HG03103 (cell line): ENCODE results near the gene SIKE1.
"Not testable (repeated sequence)": the region's sequence is repeated elsewhere in the genome, so short reads cannot be mapped to it uniquely, and the experiment has no call there.

ENCODE experiments used
- ATAC-seq: cut with Tn5 transposase; IDR thresholded peaks from one replicate; pipeline ENCODE4 v1.9.1; 2021; ENCODE audit warnings: low read depth; ENCODE audit not compliant: unreplicated experiment

Gene SIKE1

GRCh38 chr1:114756009-114756892 lies 24.2 kb downstream of the SIKE1 start:
- ATAC-seq, result no peak

DNA sequence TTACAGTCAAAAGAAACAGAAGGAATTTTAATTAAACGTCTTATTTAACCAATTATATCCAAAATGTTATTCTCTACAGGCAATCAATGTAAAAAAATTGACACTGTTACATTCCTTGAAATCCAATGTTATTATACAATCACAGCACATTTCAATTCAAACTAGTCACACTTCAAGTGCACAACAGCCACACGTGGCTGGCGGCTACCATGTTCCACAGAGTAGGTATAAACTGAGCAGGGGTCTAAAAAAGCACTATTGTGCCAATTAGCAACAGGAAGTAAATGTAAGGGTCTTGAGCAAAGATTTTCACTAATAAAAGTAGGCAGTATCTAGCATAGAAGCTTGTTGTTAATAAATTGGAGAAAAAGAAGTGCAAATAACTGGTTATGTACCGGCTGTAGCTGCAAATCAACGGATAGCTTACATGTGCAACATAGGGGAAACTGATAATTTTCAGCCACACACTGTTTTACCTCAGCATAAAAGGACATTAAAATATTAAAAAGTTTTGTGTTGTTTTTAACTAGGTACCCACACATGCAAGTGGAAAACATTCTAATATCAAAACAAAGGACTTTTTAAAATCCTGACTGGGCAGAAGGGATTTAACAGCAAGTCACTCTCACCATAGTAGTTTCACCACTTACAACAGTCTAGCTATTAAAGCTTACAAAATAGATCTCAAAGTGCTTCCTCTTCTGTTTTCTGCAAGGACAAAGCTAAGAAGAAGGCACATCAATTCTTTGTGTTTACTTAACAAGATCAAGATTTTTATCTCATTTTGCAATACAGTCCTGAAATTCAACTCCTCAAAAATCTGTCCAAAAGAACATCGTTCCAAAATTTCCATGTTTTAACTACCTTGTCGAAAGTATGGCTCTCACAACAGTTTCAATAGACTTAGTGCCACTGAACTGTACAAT lies 25.2 kb downstream of the SIKE1 start:
- no peak for ATAC-seq

DNA sequence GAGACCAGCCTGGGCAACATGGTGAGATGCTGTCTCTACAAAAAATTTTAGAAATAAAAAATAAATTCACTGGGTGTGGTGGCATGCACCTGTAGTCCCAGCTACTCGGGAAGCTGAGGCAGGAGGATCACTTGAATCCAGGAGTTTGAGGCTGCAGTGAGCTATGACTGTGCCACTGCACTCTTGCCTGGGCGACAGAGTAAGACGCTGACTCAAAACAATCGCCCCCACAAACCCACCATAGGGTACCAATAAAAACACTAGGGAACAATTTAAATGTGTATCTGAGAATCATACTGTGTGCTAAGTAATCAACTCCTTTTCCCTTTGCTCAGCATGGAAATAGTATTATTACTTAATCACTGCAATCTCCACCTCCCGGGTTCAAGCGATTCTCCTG lies 26.8 kb downstream of the SIKE1 start:
- ATAC-seq, result not testable (repeated sequence)

GRCh38 chr1:114753143-114753542 lies 27.3 kb downstream of the SIKE1 start:
- ATAC-seq, result no peak

DNA sequence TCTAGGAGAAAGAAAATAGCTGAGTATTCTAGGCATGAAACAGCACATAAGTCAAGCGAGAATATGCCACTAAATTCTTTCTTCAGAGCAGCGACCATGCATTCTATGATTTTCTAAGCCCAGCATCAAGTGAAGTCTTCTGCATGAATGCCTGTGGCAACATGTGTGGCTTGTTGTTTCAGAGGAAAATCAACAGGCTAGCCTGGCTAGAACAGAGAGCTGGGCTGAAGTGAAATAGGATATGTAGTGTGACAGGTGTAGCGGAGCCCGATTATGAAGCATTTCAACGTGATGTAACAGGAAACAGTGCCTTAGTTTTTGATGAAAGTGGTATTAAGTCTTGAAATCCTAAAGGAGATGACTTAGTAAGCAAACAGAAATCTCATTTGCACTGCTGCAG lies 29.7 kb downstream of the SIKE1 start:
- no peak for ATAC-seq

DNA sequence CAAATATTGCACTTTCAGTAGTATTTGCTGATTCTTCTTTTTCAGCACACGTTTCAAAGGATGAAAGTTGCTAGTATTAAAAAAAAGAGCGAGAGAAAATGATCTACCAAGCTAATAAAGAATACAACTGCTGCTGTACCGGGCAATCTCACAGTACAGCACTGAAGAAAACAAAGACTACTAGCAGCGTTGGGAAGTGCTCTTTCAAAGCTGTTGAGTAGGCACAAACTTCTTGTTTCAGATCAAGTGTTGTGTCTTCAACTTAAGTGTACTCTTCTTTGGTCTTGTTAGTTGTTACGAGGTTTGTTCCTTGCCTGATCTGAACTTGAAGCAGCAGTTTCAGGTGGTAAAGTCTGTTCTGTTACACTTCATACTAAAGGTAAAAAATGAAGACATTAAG lies 30.6 kb downstream of the SIKE1 start:
- ATAC-seq, result no peak

DNA sequence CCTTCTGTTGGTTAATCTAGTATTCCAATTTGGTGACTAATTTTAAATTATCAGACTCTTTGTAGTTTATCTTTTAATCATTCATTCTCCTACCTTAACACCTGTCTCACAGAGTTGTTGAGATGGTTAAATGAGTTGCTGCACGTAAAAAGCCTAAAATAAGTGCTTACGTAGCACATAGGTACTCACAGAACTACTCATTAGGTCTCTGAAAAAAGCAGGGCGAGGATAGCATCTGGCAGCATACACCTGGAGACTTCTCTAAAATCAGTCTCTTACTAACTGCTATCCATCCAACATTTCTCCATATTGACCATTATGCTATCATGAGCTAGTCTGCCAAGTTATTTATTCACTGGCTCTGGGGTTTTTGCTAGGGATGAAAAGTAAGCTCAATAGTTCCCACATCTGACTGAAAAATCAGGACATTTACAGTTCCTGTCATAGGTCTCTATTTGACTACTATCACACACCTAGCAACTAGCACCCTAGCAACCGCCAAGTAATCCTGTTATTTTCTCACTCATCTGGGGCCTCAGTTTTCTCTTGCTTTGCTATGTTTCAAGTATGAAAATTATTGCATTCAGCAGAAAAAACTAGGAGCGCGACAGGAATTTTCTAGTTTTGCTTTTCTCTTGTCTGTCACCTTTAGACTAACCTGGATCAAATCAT lies 33.9 kb downstream of the SIKE1 start:
- no peak for ATAC-seq

DNA sequence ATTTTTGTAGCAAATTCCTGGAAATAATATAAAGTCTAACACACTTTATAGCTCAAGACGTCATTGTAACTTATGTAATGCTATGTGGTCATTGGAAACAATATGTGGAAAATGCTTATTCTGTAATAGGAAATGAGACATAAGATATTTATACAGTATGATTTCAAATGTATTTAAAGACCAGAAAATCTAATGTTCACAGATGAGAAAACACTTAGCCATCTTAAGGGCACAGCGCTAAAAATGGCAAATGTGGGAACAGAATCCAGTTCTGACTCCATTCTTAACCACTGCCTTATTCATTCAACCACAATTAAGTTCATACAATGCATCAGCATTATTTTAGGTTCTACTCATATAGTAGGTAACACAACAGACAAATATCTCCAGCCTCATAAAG lies 35.2 kb downstream of the SIKE1 start:
- ATAC-seq, result no peak

DNA sequence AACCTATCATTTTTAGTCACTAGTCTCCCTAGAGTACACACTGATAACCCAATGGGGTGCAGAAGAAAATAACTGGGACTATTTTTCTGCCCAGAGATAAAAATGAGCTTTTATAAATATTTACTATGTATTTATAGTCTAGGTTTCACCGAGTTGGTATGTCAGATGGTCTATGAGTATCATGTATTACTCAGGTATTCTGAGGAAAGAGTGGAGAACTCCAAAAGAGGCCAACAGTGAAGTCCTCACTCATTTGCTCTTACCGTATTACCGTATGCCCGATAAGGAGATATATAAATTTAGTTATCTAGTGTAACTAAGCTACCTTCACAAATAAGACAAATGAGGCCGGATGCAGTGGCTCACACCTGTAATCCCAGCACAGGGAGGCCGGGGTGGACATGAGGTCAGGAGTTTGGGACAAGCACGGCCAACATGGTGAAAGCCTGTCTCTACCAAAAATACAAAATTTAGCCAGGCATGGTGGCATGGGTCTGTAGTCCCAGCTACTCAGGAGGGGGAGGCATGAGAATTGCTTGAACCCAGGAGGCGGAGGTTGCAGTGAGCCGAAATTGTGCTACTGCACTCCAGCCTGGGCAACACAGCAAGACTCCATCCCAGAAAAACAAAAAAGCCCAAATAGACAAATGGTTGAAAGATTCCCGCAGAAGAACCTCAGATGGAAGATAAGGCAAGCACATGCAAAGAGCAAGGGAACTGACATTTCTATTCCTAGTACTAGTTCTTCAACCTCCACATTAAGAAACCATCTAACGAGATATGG lies 38.3 kb downstream of the SIKE1 start:
- no peak for ATAC-seq

DNA sequence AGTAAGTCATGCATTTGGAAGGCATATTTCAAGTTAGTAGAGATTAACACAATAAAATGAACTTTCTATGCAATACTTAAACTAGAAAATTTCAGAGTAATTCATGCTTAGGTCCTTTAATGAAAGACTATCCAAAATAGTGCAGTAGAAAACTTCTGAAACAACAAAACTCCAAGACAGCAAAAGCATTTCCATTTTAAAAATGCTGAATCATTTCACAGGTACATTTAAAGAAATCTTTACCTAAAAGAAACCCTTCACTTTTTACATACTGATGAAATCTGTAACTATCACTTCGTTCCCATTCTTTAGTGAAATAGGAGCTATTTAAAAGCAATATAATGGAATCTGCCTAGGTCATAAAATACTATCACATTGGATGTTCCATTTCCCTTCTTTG lies 40.2 kb downstream of the SIKE1 start:
- no peak for ATAC-seq

- no peak for ATAC-seq
Observed at GRCh38 chr1:114737314-114737849, 43.1 kb downstream of the SIKE1 start.

- ATAC-seq, result no peak
Observed at GRCh38 chr1:114735479-114735878, 45.0 kb downstream of the SIKE1 start.

GRCh38 chr1:114729782-114730181 lies 50.7 kb downstream of the SIKE1 start:
- ATAC-seq, result no peak

DNA sequence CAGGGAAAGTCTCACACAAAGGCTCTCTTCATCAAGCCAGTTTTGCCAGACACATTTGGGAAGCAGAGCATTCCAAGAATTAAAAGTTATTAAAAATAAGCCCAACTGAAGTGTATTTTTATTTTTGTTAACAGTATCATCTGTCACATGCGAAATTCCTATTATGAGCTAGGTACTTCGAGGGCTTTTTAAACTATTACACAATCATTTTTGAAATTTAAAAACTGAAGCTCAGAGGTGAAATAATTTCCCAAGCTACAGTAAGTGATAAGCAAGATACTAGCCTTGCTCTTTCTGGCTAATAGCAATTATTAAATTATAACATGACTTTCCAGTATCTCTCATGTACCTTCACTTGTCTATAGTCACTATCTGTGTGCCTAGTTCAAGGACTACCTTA lies 51.9 kb downstream of the SIKE1 start:
- ATAC-seq, result no peak

GRCh38 chr1:114725230-114725629 lies 55.3 kb downstream of the SIKE1 start:
- ATAC-seq, result no peak

- ATAC-seq, result no peak
Observed at GRCh38 chr1:114723915-114724314, 56.6 kb downstream of the SIKE1 start.

DNA sequence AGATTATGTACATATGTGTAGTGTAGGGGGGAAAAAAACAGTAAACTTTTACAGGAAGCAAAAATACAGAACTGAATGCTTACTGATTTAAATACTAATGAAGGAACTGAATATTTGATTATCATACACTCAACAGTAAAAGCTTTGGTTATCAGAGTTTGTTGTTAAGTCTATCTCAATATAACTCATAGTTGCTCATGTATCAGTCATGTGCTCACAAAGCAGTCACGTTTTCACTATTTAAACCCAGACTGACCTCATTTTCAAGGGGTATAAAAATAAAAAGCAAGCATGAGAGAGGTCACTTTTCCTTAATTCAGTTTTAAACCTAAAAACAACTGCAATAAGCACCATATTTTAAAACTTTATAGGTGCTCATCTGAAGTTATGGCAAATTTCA lies 57.0 kb downstream of the SIKE1 start:
- no peak for ATAC-seq

DNA sequence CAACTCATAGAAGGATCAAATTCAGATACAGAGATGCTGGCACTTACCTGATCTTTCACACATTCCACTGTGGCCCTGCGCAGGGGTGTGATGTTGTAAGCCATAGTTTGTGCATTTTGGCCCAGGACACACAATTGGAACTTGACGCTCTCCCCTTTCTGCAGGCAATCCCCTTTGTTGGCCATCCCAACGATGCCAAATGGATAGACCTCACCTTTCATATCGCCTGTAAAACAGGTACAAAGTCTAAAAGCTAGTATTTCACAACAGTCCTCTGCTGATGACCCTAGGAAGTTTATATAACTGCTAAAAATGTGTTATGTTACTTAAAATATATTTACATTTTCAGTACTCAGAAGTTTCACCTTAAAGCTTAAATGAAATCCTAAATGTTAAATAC lies 60.0 kb downstream of the SIKE1 start:
- ATAC-seq, result no peak
